HG03565 (cell line): Measurements from ENCODE around the gene CMC4.
A peak's percentile ranks its signal among the peaks of the same experiment; 100 is the strongest.

Experiments used
- ATAC-seq: cut with Tn5 transposase; IDR thresholded peaks from one replicate; pipeline ENCODE4 v1.9.1; 2021; ENCODE audit warnings: mild to moderate bottlenecking, moderate library complexity; ENCODE audit not compliant: unreplicated experiment

Gene CMC4

GRCh38 chrX:155070975-155071693 lies at the start of gene CMC4, which contains the start of the genes BRCC3 and MTCP1:
CMC4 (minus strand) TSS chrX:155071136; CDS start chrX:155064023, 7,113 bp downstream.
BRCC3 (plus strand) TSS chrX:155071508; CDS start chrX:155071528, 20 bp downstream.
MTCP1 (minus strand) TSS chrX:155071136; CDS start chrX:155066010, 5,126 bp downstream.
- ATAC-seq = peak; percentile 76

- ATAC-seq = no peak
Observed at GRCh38 chrX:155115174-155115819, 44.4 kb upstream of the CMC4 start.

- no peak for ATAC-seq
Observed at GRCh38 chrX:155113097-155113496, 42.2 kb upstream of the CMC4 start.

GRCh38 chrX:155112171-155112570 lies 41.2 kb upstream of the CMC4 start:
- ATAC-seq = no peak

GRCh38 chrX:155108427-155108826 lies 37.5 kb upstream of the CMC4 start:
- ATAC-seq = no peak

- ATAC-seq = no peak
Observed at GRCh38 chrX:155105919-155106318, 35.0 kb upstream of the CMC4 start.

GRCh38 chrX:155094468-155095061 lies 23.6 kb upstream of the CMC4 start:
- ATAC-seq = no peak

GRCh38 chrX:155086961-155087735 lies 16.2 kb upstream of the CMC4 start:
- ATAC-seq = no peak

- no peak for ATAC-seq
Observed at GRCh38 chrX:155086202-155086840, 15.4 kb upstream of the CMC4 start.

GRCh38 chrX:155071694-155072280 lies 851 bp upstream of the CMC4 start:
- ATAC-seq = no peak

- ATAC-seq = peak; percentile 9
Observed at GRCh38 chrX:155070663-155070974, 317 bp downstream of the CMC4 start.

GRCh38 chrX:155070038-155070437 lies 898 bp downstream of the CMC4 start:
- no peak for ATAC-seq

- ATAC-seq = no peak
Observed at GRCh38 chrX:155069414-155069813, 1.5 kb downstream of the CMC4 start.

- no peak for ATAC-seq
Observed at GRCh38 chrX:155068165-155068564, 2.8 kb downstream of the CMC4 start.

- no peak for ATAC-seq
Observed at GRCh38 chrX:155065035-155065734, 5.8 kb downstream of the CMC4 start.

- no peak for ATAC-seq
Observed at GRCh38 chrX:155061760-155062159, 9.2 kb downstream of the CMC4 start.

GRCh38 chrX:155056877-155057792 lies 13.8 kb downstream of the CMC4 start:
- no peak for ATAC-seq

- no peak for ATAC-seq
Observed at GRCh38 chrX:155056471-155056870, 14.5 kb downstream of the CMC4 start.

GRCh38 chrX:155055494-155055893 lies 15.4 kb downstream of the CMC4 start:
- no peak for ATAC-seq
